Measurements from ENCODE around the gene PLCH2. TPM values are rescaled to one million over a fixed set of nuclear protein-coding genes. Genes with fewer than 3 reads are reported as not detected.

PLCH2 gene
- total RNA-seq, 2 experiments from 2014 or later: 2.1 TPM

DNA sequence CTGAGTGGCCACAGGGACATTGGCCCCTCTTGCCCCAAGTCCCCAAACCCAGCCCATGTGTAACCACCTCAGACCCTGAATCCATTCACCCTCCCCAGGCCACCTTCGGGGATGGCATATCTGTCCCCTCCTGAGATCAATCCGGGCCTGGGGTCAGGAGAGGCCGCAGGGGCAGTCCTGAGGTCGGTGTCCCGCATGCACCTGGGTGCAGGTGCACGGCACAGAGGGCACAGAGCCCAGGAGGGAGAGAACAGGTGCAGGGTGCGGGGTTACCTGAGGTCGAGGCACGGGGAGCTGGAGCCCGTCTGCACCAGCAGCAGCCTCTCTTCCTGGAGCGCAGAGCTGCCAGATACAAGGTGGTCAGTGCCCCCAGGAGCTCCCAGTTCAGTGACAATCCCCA lies 33.5 kb downstream of the PLCH2 start:
- Mint-ChIP-seq H3K4me3 (no peak overlapping the region), H3K4me1 (ENCODE audit: low read depth) (no peaks in the 10 kb centered on the region), H3K27me3 (ENCODE audit: low read depth) (no peaks in the 10 kb centered on the region), H3K27ac (no peak overlapping the region), H3K9me3 (no peaks in the 10 kb centered on the region), H3K36me3 (ENCODE audit: low read depth) (peaks cover 3% of the 10 kb centered on the region)
- intact Hi-C loops (cut with micrococcal nuclease): no loop called here
- DNase-seq: no peak
- CTCF ChIA-PET: interaction anchor here (0.9 kb wide), 1 partner anchor 15 kb away, joined by 3 read pairs; no protein-coding TSS in a partner anchor

DNA sequence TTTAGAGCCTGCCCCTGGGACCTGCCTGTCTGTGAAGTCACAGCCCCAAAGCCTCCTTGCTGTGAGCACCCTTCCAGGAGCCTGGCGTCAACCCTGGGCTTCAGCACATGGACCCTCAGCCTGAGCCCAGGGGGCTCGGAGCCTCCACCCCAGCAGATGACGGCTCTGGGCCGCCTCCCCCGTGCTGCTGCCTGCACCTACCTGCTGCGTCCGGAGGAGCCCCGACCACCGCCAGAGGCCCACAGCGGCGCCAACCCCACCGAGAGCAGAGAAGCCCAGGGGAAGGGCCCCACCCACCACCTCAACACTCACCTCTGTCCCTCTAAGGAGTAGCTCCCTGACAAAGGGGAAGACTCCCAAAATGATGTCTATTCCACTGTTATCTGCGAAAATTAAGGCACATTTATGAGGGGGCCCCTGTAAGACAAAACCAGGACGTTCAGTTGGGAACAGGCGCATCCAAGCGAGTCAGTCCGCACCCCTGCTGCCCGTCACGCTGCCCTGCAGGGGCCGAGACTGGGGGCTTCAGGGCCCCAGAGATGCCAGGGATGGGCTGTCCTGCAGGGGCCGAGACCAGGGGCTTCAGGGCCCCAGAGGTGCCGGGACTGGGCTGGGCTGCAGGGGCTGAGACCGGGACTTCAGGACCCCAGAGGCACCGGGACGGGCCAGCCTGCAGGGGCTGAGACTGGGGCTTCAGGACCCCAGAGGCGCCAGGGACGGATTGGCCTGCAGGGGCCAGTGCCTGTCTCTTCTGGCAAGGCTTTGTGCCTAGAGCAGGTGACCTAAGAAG lies 34.5 kb downstream of the PLCH2 start:
- CTCF ChIA-PET: interaction anchor here (0.6 to 0.9 kb wide), 2 partner anchors 14 to 120 kb away, joined by 3 to 4 read pairs; no protein-coding TSS in a partner anchor

DNA sequence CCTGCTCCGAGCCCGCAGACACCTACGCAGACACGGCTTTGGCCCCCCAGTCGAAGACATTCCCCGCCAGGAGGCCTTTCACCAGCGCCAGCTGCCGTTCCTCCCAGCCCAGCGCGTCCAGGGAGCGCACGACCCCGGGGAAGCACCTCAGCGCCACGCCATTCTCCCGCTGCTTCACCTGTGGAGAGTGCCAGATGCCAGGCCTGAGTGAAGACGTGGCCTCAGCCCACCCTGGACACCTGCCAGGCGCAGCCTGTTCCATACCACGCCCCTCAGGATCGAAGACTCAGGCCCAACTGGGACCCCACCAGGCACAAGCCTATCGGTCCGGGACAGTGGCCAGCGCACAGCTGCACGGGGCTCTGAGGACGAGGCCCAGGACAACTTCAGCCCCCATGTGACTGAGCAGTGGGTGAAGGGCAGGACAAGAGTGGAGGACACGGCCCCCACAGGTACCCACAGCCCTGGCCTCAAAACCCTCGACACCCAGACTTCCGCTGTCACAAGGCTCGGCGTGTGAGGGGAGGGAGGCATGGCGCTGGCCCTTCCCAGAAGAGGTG lies 36.9 kb downstream of the PLCH2 start:
- H3K4me3 Mint-ChIP-seq: no peak overlapping the region
- no peak overlapping the region for H3K27ac Mint-ChIP-seq
- H3K9me3 Mint-ChIP-seq: no peaks in the 10 kb centered on the region
- peaks cover 6% of the 10 kb centered on the region for H3K36me3 Mint-ChIP-seq (ENCODE audit: low read depth)
- no peaks in the 10 kb centered on the region for H3K4me1 Mint-ChIP-seq (ENCODE audit: low read depth)
- no peaks in the 10 kb centered on the region for H3K27me3 Mint-ChIP-seq (ENCODE audit: low read depth)
- intact Hi-C loops (cut with micrococcal nuclease): no loop called here
- no peak for DNase-seq
- CTCF ChIA-PET: no interaction called here

More for the DNA sequence above, 34.5 kb downstream of the PLCH2 start:
- no peaks in the 10 kb centered on the region for H3K9me3 Mint-ChIP-seq
- peaks cover 3% of the 10 kb centered on the region for H3K36me3 Mint-ChIP-seq (ENCODE audit: low read depth)
- no peaks in the 10 kb centered on the region for H3K4me1 Mint-ChIP-seq (ENCODE audit: low read depth)
- no peaks in the 10 kb centered on the region for H3K27me3 Mint-ChIP-seq (ENCODE audit: low read depth)
- intact Hi-C loops (cut with micrococcal nuclease): no loop called here
- H3K4me3 Mint-ChIP-seq: no peak overlapping the region
- DNase-seq: no peak
- H3K27ac Mint-ChIP-seq: no peak overlapping the region

DNA sequence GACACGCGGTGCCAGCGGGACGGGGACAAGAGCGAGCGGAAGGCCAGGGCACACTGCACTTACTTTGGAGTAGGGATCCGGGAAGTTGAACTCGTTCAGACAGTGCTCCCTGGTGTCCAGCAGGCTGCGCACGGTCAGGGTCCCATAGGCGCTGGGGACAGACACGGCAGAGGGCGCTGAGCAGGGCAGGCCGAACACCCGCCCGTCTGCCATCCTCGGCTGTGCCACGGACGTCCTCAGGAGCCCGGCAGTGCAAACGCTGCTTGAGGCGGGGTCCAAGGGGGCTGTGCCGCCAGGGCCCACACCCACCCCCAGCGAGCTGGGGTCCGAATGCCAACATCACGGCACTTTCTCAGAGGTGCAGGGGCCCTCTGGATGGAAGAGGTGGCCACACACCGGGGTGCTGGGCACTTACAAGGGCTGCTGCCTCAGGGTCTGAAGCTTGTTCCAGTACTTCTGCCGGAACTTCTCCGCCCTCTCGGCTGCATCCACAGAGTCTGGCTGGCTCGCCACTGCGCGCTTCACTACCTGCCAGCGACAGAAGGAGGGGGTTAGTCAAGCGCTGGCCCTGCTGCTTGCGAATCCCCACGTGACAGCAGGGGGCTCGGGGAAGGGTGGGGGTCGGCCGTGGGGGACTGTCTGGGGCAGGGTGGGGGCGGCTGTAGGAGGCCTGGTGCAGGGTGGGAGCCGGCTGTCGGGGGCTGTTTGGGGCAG lies 38.0 kb downstream of the PLCH2 start:
- peaks cover 9% of the 10 kb centered on the region for H3K36me3 Mint-ChIP-seq (ENCODE audit: low read depth)
- no peaks in the 10 kb centered on the region for H3K27me3 Mint-ChIP-seq (ENCODE audit: low read depth)
- no peak for DNase-seq
- no peaks in the 10 kb centered on the region for H3K4me1 Mint-ChIP-seq (ENCODE audit: low read depth)
- H3K4me3 Mint-ChIP-seq: no peak overlapping the region
- intact Hi-C loops (cut with micrococcal nuclease): no loop called here
- H3K9me3 Mint-ChIP-seq: no peaks in the 10 kb centered on the region
- no peak overlapping the region for H3K27ac Mint-ChIP-seq
- CTCF ChIA-PET: no interaction called here

DNA sequence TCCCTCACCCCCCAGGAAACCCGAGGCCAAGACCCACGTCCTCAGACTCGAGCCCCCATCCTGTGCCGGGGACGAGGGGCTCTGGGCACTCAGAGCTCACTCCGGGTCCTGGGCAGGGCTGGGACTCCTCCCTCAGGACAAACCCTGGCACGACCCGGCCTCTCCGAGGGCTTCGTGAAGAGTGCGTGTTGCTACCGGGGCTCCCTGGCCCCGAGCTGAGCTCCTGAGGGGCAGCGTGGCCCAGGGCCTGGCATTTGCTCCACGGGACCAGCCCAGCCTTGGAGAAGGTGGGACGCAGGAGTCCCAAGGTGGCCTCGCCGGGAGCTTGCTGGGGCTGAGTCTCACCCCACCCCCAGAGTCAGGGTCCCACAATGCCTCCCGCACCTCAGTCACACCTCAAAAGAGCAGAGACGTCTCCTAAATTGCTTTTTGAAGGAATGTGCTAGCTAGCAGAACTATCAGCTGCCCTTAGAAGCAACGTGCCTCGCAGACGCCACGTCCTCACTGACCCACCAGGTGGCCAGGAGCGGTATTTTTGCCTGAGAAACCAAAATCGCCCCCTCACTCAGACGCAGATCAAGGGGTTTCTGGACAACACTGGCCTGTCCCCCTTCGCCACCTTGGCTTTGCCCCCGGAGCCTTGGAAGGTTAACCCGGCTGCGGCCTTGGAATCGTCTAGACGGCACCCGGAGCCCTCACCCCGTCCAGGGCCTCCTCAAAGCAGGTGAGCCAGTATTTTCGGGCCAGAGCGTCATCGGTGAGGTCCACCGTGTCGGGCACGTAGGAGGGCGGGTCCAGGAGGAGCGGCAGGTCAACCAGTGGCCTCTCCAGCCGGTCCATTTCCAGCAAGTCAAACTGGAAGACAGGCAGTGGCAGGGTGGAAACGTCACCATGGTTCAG lies 39.0 kb downstream of the PLCH2 start:
- Mint-ChIP-seq H3K27ac (no peak overlapping the region), H3K27me3 (ENCODE audit: low read depth) (no peaks in the 10 kb centered on the region), H3K9me3 (no peaks in the 10 kb centered on the region), H3K4me1 (ENCODE audit: low read depth) (no peaks in the 10 kb centered on the region), H3K4me3 (no peak overlapping the region), H3K36me3 (ENCODE audit: low read depth) (peaks cover 11% of the 10 kb centered on the region)
- no peak for DNase-seq
- intact Hi-C loops (cut with micrococcal nuclease): no loop called here
- CTCF ChIA-PET: interaction anchor here (0.7 kb wide), 1 partner anchor 19 kb away, joined by 3 read pairs; no protein-coding TSS in a partner anchor

GRCh38 chr1:2515763-2516080 lies 39.6 kb downstream of the PLCH2 start:
- CTCF ChIA-PET: no interaction called here
- DNase-seq: no peak
- peaks cover 11% of the 10 kb centered on the region for H3K36me3 Mint-ChIP-seq (ENCODE audit: low read depth)
- H3K4me1 Mint-ChIP-seq (ENCODE audit: low read depth): no peaks in the 10 kb centered on the region
- H3K27me3 Mint-ChIP-seq (ENCODE audit: low read depth): no peaks in the 10 kb centered on the region
- no peak overlapping the region for H3K27ac Mint-ChIP-seq
- no peak overlapping the region for H3K4me3 Mint-ChIP-seq
- H3K9me3 Mint-ChIP-seq: no peaks in the 10 kb centered on the region
- intact Hi-C loops (cut with micrococcal nuclease): no loop called here

GRCh38 chr1:2516124-2516523 lies 40.0 kb downstream of the PLCH2 start:
- no peak overlapping the region for H3K27ac Mint-ChIP-seq
- no peak overlapping the region for H3K4me3 Mint-ChIP-seq
- CTCF ChIA-PET: no interaction called here
- no peak for DNase-seq
- intact Hi-C loops (cut with micrococcal nuclease): no loop called here
- H3K36me3 Mint-ChIP-seq (ENCODE audit: low read depth): peaks cover 14% of the 10 kb centered on the region
- no peaks in the 10 kb centered on the region for H3K27me3 Mint-ChIP-seq (ENCODE audit: low read depth)
- H3K4me1 Mint-ChIP-seq (ENCODE audit: low read depth): peaks cover 2% of the 10 kb centered on the region
- H3K9me3 Mint-ChIP-seq: no peaks in the 10 kb centered on the region

DNA sequence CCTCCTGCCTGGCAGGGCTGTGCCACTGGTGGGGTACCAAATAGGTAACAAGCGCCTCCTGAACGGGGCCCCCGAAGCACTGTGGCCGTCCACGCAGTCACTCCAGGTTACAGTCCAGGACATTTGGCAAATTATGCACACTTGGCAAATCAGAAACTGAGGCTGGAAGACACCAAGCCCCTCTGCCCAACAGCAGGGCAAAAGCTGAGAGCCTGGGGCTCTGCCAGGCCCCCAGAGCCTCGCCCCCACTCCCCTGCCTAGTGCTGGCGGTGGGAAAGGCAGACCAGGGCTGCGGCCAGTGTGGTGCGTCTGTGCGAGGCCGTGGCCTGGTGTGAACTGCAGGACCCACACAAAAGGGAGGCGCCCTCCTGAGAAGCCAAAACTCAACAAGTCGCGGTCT lies 40.9 kb downstream of the PLCH2 start:
- Mint-ChIP-seq H3K27ac (no peak overlapping the region), H3K9me3 (no peaks in the 10 kb centered on the region), H3K4me3 (no peak overlapping the region), H3K27me3 (ENCODE audit: low read depth) (no peaks in the 10 kb centered on the region), H3K4me1 (ENCODE audit: low read depth) (peaks cover 3% of the 10 kb centered on the region), H3K36me3 (ENCODE audit: low read depth) (peaks cover 14% of the 10 kb centered on the region)
- no peak for DNase-seq
- CTCF ChIA-PET: no interaction called here
- intact Hi-C loops (cut with micrococcal nuclease): no loop called here

- peaks cover 17% of the 10 kb centered on the region for H3K36me3 Mint-ChIP-seq (ENCODE audit: low read depth)
- no peak overlapping the region for H3K4me3 Mint-ChIP-seq
- H3K4me1 Mint-ChIP-seq (ENCODE audit: low read depth): peaks cover 10% of the 10 kb centered on the region
- no peak for DNase-seq
- H3K27ac Mint-ChIP-seq: no peak overlapping the region
- no peaks in the 10 kb centered on the region for H3K27me3 Mint-ChIP-seq (ENCODE audit: low read depth)
- intact Hi-C loops (cut with micrococcal nuclease): no loop called here
- CTCF ChIA-PET: no interaction called here
- no peaks in the 10 kb centered on the region for H3K9me3 Mint-ChIP-seq
These were observed 41.9 kb downstream of the PLCH2 start for GRCh38 chr1:2517966-2518365.

DNA sequence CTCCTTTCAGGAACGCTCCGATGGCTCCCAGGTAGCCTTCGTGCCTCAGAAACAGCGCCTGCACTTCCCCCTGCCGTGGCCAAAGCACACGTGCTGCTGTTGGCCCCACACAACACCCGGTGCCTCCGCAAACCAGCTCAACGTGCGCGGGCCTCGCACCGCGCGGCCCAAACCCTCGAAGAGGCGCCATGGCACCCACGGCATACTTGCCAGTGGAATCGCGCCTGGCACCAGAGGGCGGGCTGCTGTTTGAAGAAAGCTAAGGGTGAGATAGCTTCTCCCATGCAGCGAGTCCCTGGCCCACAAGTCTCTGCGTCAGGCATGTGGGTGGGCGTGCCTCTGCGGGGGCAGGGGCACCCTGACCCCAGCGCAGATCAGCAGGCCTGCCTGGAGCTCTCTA lies 42.4 kb downstream of the PLCH2 start:
- peaks cover 18% of the 10 kb centered on the region for H3K36me3 Mint-ChIP-seq (ENCODE audit: low read depth)
- H3K4me1 Mint-ChIP-seq (ENCODE audit: low read depth): peaks cover 16% of the 10 kb centered on the region
- no peak overlapping the region for H3K27ac Mint-ChIP-seq
- DNase-seq: no peak
- H3K4me3 Mint-ChIP-seq: no peak overlapping the region
- H3K27me3 Mint-ChIP-seq (ENCODE audit: low read depth): no peaks in the 10 kb centered on the region
- intact Hi-C loops (cut with micrococcal nuclease): no loop called here
- H3K9me3 Mint-ChIP-seq: no peaks in the 10 kb centered on the region
- CTCF ChIA-PET: no interaction called here

- Mint-ChIP-seq H3K36me3 (ENCODE audit: low read depth) (peaks cover 16% of the 10 kb centered on the region), H3K4me1 (ENCODE audit: low read depth) (peaks cover 20% of the 10 kb centered on the region)
- CTCF ChIA-PET: no interaction called here
These were observed 43.1 kb downstream of the PLCH2 start for GRCh38 chr1:2519029-2519685.

GRCh38 chr1:2519729-2520128 lies 43.6 kb downstream of the PLCH2 start:
- Mint-ChIP-seq H3K27me3 (ENCODE audit: low read depth) (no peaks in the 10 kb centered on the region), H3K4me3 (no peak overlapping the region), H3K27ac (no peak overlapping the region), H3K4me1 (ENCODE audit: low read depth) (peaks cover 26% of the 10 kb centered on the region), H3K9me3 (no peaks in the 10 kb centered on the region), H3K36me3 (ENCODE audit: low read depth) (peaks cover 16% of the 10 kb centered on the region)
- DNase-seq: no peak
- CTCF ChIA-PET: no interaction called here
- intact Hi-C loops (cut with micrococcal nuclease): no loop called here

More at GRCh38 chr1:2519029-2519685, 43.1 kb downstream of the PLCH2 start:
- no peak for DNase-seq
- Mint-ChIP-seq H3K27me3 (ENCODE audit: low read depth) (no peaks in the 10 kb centered on the region), H3K27ac (no peak overlapping the region), H3K9me3 (no peaks in the 10 kb centered on the region), H3K4me3 (no peak overlapping the region)
- intact Hi-C loops (cut with micrococcal nuclease): no loop called here

All from activated naive CD4-positive, alpha-beta T cell treated with anti-CD3 and anti-CD28 coated beads for 36 hours (primary cell).